HG03521 (cell line): ENCODE measurements around the gene PPP6C.
A peak's percentile ranks its signal among the peaks of the same experiment; 100 is the strongest.
"Not testable (repeated sequence)": the region's sequence is repeated elsewhere in the genome, so short reads cannot be mapped to it uniquely, and the experiment has no call there.

Experiments
- ATAC-seq: cut with Tn5 transposase; IDR thresholded peaks from one replicate; pipeline ENCODE4 v1.9.1; 2021; ENCODE audit warnings: mild to moderate bottlenecking, moderate library complexity; ENCODE audit not compliant: unreplicated experiment

PPP6C gene

GRCh38 chr9:125183054-125183453, 6.5 kb downstream of the PPP6C start:
- no peak for ATAC-seq

- ATAC-seq: not testable (repeated sequence)
These were observed 7.8 kb downstream of the PPP6C start for GRCh38 chr9:125181756-125182155.

DNA sequence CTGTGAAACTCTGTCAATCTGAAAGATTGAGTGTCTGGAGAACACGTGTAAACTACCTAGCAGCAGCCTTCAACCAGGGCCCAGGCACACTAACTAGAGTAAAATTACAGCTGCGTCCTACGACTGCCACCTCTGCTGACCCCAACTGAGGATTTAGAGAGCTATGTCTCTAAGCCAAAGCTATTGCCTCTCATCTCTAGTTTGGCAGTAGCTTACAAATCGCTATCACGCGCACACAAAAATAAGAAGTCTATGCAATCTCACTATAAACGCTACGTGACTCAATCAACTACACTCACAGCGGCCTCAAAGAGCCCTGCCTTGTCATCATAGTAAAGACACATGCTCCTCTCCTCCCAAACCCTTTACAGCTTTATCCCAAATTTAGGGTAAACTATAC, 8.7 kb downstream of the PPP6C start:
- no peak for ATAC-seq

DNA sequence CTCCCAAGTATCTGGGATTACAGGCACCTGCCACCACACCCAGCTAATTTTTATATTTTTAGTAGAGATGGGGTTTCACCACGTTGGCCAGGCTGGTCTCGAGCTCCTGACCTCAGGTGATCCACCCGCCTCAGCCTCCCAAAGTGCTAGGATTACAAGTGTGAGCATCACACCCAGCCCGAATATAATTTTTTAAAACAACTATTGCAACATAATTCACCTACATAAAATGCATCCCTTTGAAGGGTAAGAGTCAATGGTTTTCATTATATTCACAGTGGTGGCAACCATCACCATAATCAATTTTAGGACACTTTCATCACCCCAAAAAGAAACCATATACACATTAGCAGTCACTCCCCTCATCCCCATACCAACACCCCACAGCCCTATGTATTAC, 9.8 kb downstream of the PPP6C start:
- ATAC-seq: not testable (repeated sequence)

- ATAC-seq: no peak
These were observed 11.7 kb downstream of the PPP6C start for GRCh38 chr9:125177888-125178287.

DNA sequence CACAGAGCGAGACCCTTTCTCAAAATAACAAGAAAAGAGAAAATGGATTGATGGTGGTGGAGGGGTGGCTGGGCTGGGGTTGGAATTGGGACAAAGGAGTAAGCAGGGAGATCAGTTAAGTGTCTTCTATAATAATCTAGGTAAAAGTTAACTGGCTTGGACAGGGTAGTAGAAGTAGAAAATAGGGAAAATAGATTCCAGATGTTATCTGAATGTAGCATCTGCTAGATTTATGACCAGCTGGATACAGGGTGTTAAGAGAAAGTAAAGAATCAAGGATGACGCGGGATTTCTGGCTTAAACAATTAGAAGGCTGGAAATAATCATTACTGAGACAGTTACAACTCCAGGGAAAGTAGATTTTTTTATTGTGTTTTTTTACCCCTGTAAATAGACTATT, 13.0 kb downstream of the PPP6C start:
- no peak for ATAC-seq

DNA sequence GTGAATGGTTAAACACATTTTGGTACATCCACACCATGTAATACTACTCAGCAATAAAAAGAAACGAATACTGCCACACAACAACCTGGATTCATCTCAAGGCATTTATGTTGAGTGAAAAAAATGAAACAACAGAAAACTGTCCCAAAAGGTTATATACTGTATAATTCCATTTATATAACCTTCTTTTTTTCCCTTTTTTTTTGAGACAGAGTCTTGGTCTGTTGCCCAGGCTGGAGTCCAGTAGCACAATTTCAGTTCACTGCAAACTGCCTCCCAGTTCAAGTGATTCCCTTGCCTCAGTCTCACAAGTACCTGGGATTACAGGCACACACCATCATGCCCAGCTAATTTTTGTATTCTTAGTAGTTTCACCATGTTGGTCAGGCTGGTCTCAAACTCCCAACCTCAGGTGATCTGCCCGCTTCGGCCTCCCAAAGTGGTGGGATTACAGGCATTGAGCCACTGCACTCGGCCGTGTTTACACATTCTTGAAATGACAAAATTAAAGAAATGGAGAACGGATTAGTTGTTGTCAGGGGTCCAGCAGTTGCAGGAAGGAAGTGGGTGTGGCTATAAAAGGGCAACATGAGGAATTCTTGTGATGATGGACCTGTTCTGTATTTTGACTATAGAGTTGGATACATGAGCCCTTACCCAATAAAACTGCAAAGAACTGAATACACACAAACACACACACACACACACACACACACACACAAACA, 17.4 kb downstream of the PPP6C start:
- no peak for ATAC-seq

GRCh38 chr9:125169895-125170294, 19.7 kb downstream of the PPP6C start:
- ATAC-seq: no peak

- ATAC-seq: no peak
These were observed 22.8 kb downstream of the PPP6C start for GRCh38 chr9:125166762-125167161.

- ATAC-seq: not testable (repeated sequence)
These were observed 26.7 kb downstream of the PPP6C start for GRCh38 chr9:125162891-125163290.

GRCh38 chr9:125161284-125161918, 28.2 kb downstream of the PPP6C start:
- ATAC-seq: no peak

GRCh38 chr9:125160750-125161149, 28.9 kb downstream of the PPP6C start:
- no peak for ATAC-seq

DNA sequence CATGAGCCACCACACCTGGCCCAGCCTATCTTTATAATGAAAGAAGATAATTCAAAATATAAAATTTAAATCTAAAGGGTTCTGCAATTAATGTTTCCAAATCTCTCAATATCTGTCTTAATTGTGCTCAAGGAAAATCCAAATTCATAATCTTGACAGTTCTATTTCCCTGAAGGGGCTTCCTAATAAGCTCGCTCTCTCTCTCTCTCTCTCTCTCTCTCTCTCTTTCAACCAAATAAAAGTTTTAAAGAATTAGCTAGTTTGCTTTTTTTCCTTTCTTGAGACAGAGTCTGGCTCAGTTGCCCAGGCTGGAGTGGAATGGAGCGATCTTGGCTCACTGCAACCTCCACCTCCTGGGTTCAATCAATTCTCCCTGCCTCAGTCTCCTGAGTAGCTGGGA, 33.1 kb downstream of the PPP6C start:
- no peak for ATAC-seq

- ATAC-seq: no peak
These were observed 35.8 kb downstream of the PPP6C start for GRCh38 chr9:125153712-125154367.

DNA sequence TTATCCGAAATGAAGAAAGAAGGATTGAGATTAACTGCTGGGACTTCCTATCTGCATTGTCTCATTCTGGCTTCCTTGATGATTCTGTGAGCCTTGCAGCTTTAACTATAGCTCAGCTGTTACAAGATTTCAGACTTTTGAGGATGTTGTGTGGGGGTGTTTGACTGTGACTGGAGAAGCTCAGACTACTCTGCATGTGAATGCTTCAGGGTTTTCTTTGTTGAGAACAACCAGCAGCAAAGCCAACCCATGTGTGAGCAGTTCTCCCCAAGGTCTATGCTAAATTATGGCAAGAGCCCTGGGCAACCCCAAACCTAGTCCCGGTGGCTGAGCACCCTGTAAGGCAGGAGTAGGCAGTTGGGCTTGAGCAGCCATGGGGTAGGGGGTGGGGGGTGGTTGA, 37.9 kb downstream of the PPP6C start:
- ATAC-seq: no peak

DNA sequence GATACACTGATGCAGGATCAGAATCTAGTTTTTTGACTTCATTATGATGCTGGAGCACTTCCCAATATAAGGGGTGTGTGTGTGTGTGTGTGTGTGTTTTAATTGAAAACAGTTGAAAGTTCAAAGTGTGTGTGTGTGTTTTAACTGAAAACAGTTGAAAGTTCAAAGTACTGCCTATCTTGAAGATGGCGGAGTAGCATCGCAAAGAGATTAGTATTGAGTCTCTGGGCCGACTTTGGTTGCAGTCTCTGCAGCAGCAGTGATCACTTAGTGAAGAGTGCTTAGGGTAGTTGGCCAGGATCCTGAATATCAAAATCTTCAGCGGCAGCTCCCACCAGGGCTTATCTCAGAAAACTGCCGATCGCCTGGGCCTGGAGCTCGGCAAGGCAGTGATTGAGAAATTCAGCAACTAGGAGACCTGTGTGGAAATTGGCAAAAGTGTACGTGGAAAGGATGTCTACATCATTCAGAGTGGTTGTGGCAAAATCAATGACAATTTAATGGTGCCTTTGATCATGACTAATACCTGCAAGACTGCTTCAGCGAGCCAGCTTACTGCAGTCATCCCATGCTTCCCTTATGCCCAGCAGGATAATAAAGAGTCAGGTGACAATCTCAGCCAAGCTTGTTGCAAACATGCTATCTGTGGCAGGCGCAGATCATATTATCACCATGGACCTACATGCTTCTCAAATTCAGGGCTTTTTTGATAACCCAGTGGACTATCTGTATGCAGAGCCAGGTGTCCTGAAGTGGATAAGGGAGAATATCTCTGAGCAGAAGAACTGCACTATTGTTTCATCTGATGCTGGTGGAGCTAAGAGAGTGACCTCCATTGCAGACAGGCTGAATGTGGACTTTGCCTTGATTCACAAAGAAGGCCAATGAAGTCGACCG, 39.0 kb downstream of the PPP6C start:
- no peak for ATAC-seq

DNA sequence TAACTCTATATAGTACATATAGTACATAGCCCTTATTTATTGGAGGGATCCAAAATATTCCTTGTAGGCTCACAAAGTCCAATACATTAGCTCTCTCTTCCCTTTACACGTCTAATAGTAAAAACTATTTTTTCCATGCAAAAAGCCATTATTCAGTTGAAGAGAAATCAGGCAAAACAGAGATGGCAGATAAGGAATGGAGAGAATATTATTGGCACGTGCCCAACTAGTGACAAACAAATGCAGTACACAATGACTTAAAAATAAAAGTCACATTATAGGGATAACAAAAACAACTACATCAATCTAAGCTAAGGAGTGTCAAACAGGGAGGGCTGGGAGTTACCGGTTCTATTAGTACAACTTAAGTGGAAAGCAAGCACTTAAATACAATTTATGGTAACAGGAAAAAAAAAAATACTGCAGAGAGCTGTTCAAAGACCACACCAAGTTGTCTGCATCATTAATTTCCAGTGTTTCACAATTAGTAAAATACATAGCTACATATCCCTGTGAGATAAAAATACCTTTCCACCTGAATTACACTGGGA, 42.1 kb downstream of the PPP6C start:
- ATAC-seq: no peak

GRCh38 chr9:125146247-125146646, 43.4 kb downstream of the PPP6C start:
- no peak for ATAC-seq

- no peak for ATAC-seq
These were observed 44.2 kb downstream of the PPP6C start for GRCh38 chr9:125145425-125145824.

GRCh38 chr9:125143377-125144090, 46.1 kb downstream of the PPP6C start, which contains the start of gene SCAI:
SCAI (minus strand) TSS chr9:125143528; CDS start chr9:125143437, 91 bp downstream.
- ATAC-seq: peak; percentile 96
